NCI-H1105 (cell line): Measurements from ENCODE around the gene AIG1.
A peak's percentile ranks its signal among the peaks of the same experiment; 100 is the strongest.
"Not testable (repeated sequence)": the region's sequence is repeated elsewhere in the genome, so short reads cannot be mapped to it uniquely, and the experiment has no call there.

Source experiments
- DNase-seq: peaks from one replicate; lab custom pipeline; 2025; lab: John Stamatoyannopoulos, UW

AIG1 gene

GRCh38 chr6:143236151-143236798 lies 175.6 kb downstream of the AIG1 start:
- DNase-seq, result no peak

- no peak for DNase-seq
These were observed 177.6 kb downstream of the AIG1 start for GRCh38 chr6:143238306-143238705.

GRCh38 chr6:143241111-143241510 lies 180.4 kb downstream of the AIG1 start:
- DNase-seq, result no peak

GRCh38 chr6:143241911-143242310 lies 181.2 kb downstream of the AIG1 start:
- DNase-seq, result no peak

GRCh38 chr6:143243786-143244185 lies 183.1 kb downstream of the AIG1 start:
- no peak for DNase-seq

GRCh38 chr6:143245656-143246055 lies 185.0 kb downstream of the AIG1 start:
- no peak for DNase-seq

GRCh38 chr6:143246166-143246775 lies 185.6 kb downstream of the AIG1 start:
- DNase-seq, result not testable (repeated sequence)

- no peak for DNase-seq
These were observed 186.9 kb downstream of the AIG1 start for GRCh38 chr6:143247586-143247985.

GRCh38 chr6:143248359-143248758 lies 187.7 kb downstream of the AIG1 start:
- DNase-seq, result no peak

- DNase-seq, result no peak
These were observed 190.6 kb downstream of the AIG1 start for GRCh38 chr6:143251288-143251687.

GRCh38 chr6:143252961-143253360 lies 192.3 kb downstream of the AIG1 start:
- DNase-seq, result no peak

GRCh38 chr6:143253586-143253985 lies 192.9 kb downstream of the AIG1 start:
- no peak for DNase-seq

GRCh38 chr6:143258945-143259344 lies 198.3 kb downstream of the AIG1 start:
- no peak for DNase-seq

GRCh38 chr6:143260857-143261256 lies 200.2 kb downstream of the AIG1 start:
- no peak for DNase-seq

GRCh38 chr6:143261899-143262436 lies 201.3 kb downstream of the AIG1 start:
- no peak for DNase-seq

- DNase-seq, result no peak
These were observed 202.2 kb downstream of the AIG1 start for GRCh38 chr6:143262859-143263258.

GRCh38 chr6:143264379-143264778 lies 203.7 kb downstream of the AIG1 start:
- peak; percentile 8 for DNase-seq

GRCh38 chr6:143264986-143265764 lies 204.5 kb downstream of the AIG1 start:
- DNase-seq, result no peak

- DNase-seq, result no peak
These were observed 207.1 kb downstream of the AIG1 start for GRCh38 chr6:143267760-143268159.

GRCh38 chr6:143268439-143268838 lies 207.8 kb downstream of the AIG1 start:
- DNase-seq, result no peak

- no peak for DNase-seq
These were observed 209.3 kb downstream of the AIG1 start for GRCh38 chr6:143270026-143270425.

- DNase-seq, result no peak
These were observed 210.3 kb downstream of the AIG1 start for GRCh38 chr6:143271024-143271423.

GRCh38 chr6:143276436-143276835 lies 215.7 kb downstream of the AIG1 start:
- no peak for DNase-seq
